Measurements from ENCODE around the gene AHNAK2.
"Not testable (repeated sequence)": the region's sequence is repeated elsewhere in the genome, so short reads cannot be mapped to it uniquely, and the experiment has no call there.

AHNAK2 gene

DNA sequence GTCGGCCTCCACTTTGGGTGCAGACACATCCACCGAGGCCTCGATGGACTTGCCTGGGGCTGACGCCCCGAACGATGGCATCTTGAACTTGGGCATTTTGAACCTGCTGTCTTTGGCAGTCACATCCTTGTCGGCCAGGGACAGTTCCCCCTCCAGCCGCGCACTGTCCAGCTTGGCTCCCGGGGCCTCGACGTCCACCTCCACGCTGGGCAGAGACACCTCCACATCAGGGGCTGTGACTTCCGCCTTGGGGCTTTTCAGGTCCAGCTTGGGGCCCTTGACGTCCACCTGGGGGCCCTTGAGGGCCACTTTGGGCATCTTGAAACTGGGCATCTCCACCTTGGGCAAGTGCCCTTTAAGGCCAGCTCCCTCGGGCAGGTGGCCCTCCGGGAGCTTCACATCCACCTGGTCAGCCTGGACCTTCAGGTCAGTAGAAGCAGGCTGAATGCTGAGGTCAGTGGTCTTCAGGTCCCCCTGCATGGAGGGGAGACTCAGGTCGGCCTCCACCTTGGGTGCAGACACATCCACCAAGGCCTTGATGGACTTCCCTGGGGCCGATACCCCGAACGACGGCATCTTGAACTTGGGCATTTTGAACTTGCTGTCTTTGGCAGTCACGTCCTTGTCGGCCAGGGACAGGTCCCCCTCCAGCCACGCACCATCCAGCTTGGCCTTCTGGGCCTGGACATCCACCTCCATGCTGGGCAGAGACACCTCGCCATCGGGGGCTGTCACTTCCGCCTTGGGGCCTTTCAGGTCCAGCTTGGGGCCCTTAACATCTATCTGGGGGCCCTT lies 26.1 kb downstream of the AHNAK2 start:
- not testable (repeated sequence) for H2AK5ac ChIP-seq (ENCODE audit: low read depth, low read length); H3K14ac ChIP-seq (ENCODE audit: low read length); H4K8ac ChIP-seq (ENCODE audit: low read depth, low read length); H2BK5ac ChIP-seq (ENCODE audit: low read length); H3K9ac ChIP-seq (ENCODE audit: low read depth, low read length, poor library complexity); H3K23ac ChIP-seq (ENCODE audit: low read depth, low read length, poor library complexity); H3K4me1 ChIP-seq (ENCODE audit: control insufficient read depth in 2 of 2, insufficient read depth in 1 of 2, low read depth in 1 of 2, low read length in 2 of 2); H3K4me2 ChIP-seq (ENCODE audit: insufficient read depth, low read length, poor library complexity, severe bottlenecking); H2AFZ ChIP-seq (ENCODE audit: low read length); H2BK15ac ChIP-seq (ENCODE audit: low read length); H4K91ac ChIP-seq (ENCODE audit: low read depth, low read length, poor library complexity); H3K79me1 ChIP-seq (ENCODE audit: low read depth, low read length); H3K18ac ChIP-seq (ENCODE audit: low read length); H2BK120ac ChIP-seq (ENCODE audit: low read depth, low read length); H3K4ac ChIP-seq (ENCODE audit: low read length); H2BK12ac ChIP-seq (ENCODE audit: low read length); H3K9me3 ChIP-seq (replicated peaks in 1 of 2; ENCODE audit: control insufficient read depth in 2 of 2, insufficient read depth in 1 of 2, low read depth in 1 of 2, low read length in 2 of 2); DNase-seq (ENCODE audit: low spot score); H3K36me3 ChIP-seq (replicated peaks in 1 of 2; ENCODE audit: control insufficient read depth in 2 of 2, insufficient read depth in 2 of 2, low read length in 2 of 2); H3K27ac ChIP-seq (replicated peaks; ENCODE audit: low read length); H3K4me3 ChIP-seq (ENCODE audit: low read length in 2 of 2)
- H3K27me3 ChIP-seq (ENCODE audit: control insufficient read depth in 3 of 3, insufficient read depth in 3 of 3, low read depth in 1 of 3, low read length in 3 of 3): peaks cover 0 to 36% (median 1%) of the 10 kb centered on the region in 3 experiments
- no CpG with 5 or more reads among the region's 28 CpGs for WGBS, 2 donors (ENCODE audit: extremely low coverage in 2 of 2, insufficient read length in 2 of 2, insufficient replicate concordance in 1 of 2)

DNA sequence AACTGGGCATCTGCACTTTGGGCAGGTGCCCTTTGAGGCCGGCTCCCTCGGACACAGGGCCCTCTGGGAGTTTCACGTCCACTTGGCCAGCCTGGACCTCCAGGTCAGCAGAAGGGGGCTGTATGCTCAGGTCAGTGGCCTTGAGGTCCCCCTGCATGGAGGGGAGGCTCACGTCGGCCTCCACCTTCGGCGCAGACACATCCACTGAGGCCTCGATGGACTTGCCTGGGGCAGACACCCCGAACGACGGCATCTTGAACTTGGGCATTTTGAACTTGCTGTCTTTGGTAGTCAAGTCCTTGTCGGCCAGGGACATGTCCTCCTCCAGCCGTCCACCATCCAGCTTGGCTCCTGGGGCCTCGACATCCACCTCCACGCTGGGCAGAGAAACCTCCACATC lies 27.5 kb downstream of the AHNAK2 start:
- not testable (repeated sequence) for DNase-seq (ENCODE audit: low spot score); H3K14ac ChIP-seq (ENCODE audit: low read length); H2BK5ac ChIP-seq (ENCODE audit: low read length); H3K9ac ChIP-seq (ENCODE audit: low read depth, low read length, poor library complexity); H2BK12ac ChIP-seq (ENCODE audit: low read length); H3K4ac ChIP-seq (ENCODE audit: low read length); H3K18ac ChIP-seq (ENCODE audit: low read length); H4K91ac ChIP-seq (ENCODE audit: low read depth, low read length, poor library complexity); H3K23ac ChIP-seq (ENCODE audit: low read depth, low read length, poor library complexity); H3K4me2 ChIP-seq (ENCODE audit: insufficient read depth, low read length, poor library complexity, severe bottlenecking); H3K79me1 ChIP-seq (ENCODE audit: low read depth, low read length); H2BK15ac ChIP-seq (ENCODE audit: low read length); H3K9me3 ChIP-seq (replicated peaks in 1 of 2; ENCODE audit: control insufficient read depth in 2 of 2, insufficient read depth in 1 of 2, low read depth in 1 of 2, low read length in 2 of 2); H4K8ac ChIP-seq (ENCODE audit: low read depth, low read length); H2AFZ ChIP-seq (ENCODE audit: low read length); H3K4me1 ChIP-seq (ENCODE audit: control insufficient read depth in 2 of 2, insufficient read depth in 1 of 2, low read depth in 1 of 2, low read length in 2 of 2); H3K4me3 ChIP-seq (ENCODE audit: low read length in 2 of 2); H2AK5ac ChIP-seq (ENCODE audit: low read depth, low read length); H2BK120ac ChIP-seq (ENCODE audit: low read depth, low read length); H3K36me3 ChIP-seq (replicated peaks in 1 of 2; ENCODE audit: control insufficient read depth in 2 of 2, insufficient read depth in 2 of 2, low read length in 2 of 2); H3K27ac ChIP-seq (replicated peaks; ENCODE audit: low read length)
- WGBS, 2 donors (ENCODE audit: extremely low coverage in 2 of 2, insufficient read length in 2 of 2, insufficient replicate concordance in 1 of 2): no CpG with 5 or more reads among the region's 15 CpGs
- H3K27me3 ChIP-seq (ENCODE audit: control insufficient read depth in 3 of 3, insufficient read depth in 3 of 3, low read depth in 1 of 3, low read length in 3 of 3): peaks cover 0 to 22% (median 0%) of the 10 kb centered on the region in 3 experiments

DNA sequence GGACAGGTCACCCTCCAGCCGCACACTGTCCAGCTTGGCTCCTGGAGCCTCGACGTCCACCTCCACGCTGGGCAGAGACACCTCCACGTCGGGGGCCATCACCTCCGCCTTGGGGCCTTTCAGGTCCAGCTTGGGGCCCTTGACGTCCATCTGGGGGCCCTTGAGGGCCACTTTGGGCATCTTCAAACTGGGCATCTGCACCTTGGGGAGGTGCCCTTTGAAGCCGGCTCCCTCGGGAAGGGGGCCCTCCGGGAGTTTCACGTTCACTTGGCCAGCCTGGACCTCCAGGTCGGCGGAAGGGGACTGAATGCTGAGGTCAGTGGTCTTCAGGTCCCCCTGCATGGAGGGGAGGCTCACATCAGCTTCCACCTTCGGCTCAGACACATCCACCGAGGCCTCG lies 28.2 kb downstream of the AHNAK2 start:
- H3K27ac ChIP-seq (replicated peaks; ENCODE audit: low read length): no peak overlapping the region
- no peaks in the 10 kb centered on the region for H3K36me3 ChIP-seq (replicated peaks in 1 of 2; ENCODE audit: control insufficient read depth in 2 of 2, insufficient read depth in 2 of 2, low read length in 2 of 2)
- H4K91ac ChIP-seq (ENCODE audit: low read depth, low read length, poor library complexity): no peak overlapping the region
- H3K27me3 ChIP-seq (ENCODE audit: control insufficient read depth in 3 of 3, insufficient read depth in 3 of 3, low read depth in 1 of 3, low read length in 3 of 3): peaks cover 0 to 16% (median 0%) of the 10 kb centered on the region in 3 experiments
- H3K4me2 ChIP-seq (ENCODE audit: insufficient read depth, low read length, poor library complexity, severe bottlenecking): no peak overlapping the region
- no peak overlapping the region for H3K23ac ChIP-seq (ENCODE audit: low read depth, low read length, poor library complexity)
- H3K18ac ChIP-seq (ENCODE audit: low read length): no peak overlapping the region
- no peak overlapping the region for H3K4me3 ChIP-seq (ENCODE audit: low read length in 2 of 2)
- no peak overlapping the region for H2BK12ac ChIP-seq (ENCODE audit: low read length)
- H2BK120ac ChIP-seq (ENCODE audit: low read depth, low read length): no peak overlapping the region
- H3K79me1 ChIP-seq (ENCODE audit: low read depth, low read length): no peaks in the 10 kb centered on the region
- H3K14ac ChIP-seq (ENCODE audit: low read length): peak overlapping the region; percentile 17
- H3K4ac ChIP-seq (ENCODE audit: low read length): no peak overlapping the region
- no peak overlapping the region for H4K8ac ChIP-seq (ENCODE audit: low read depth, low read length)
- no peaks in the 10 kb centered on the region for H3K4me1 ChIP-seq (ENCODE audit: control insufficient read depth in 2 of 2, insufficient read depth in 1 of 2, low read depth in 1 of 2, low read length in 2 of 2)
- no peak overlapping the region for H2AK5ac ChIP-seq (ENCODE audit: low read depth, low read length)
- no peak overlapping the region for H2BK15ac ChIP-seq (ENCODE audit: low read length)
- DNase-seq (ENCODE audit: low spot score): no peak
- H2BK5ac ChIP-seq (ENCODE audit: low read length): no peak overlapping the region
- no peaks in the 10 kb centered on the region for H3K9me3 ChIP-seq (replicated peaks in 1 of 2; ENCODE audit: control insufficient read depth in 2 of 2, insufficient read depth in 1 of 2, low read depth in 1 of 2, low read length in 2 of 2)
- H2AFZ ChIP-seq (ENCODE audit: low read length): no peak overlapping the region
- no peak overlapping the region for H3K9ac ChIP-seq (ENCODE audit: low read depth, low read length, poor library complexity)
- no CpG with 5 or more reads among the region's 17 CpGs for WGBS, 2 donors (ENCODE audit: extremely low coverage in 2 of 2, insufficient read length in 2 of 2, insufficient replicate concordance in 1 of 2)

DNA sequence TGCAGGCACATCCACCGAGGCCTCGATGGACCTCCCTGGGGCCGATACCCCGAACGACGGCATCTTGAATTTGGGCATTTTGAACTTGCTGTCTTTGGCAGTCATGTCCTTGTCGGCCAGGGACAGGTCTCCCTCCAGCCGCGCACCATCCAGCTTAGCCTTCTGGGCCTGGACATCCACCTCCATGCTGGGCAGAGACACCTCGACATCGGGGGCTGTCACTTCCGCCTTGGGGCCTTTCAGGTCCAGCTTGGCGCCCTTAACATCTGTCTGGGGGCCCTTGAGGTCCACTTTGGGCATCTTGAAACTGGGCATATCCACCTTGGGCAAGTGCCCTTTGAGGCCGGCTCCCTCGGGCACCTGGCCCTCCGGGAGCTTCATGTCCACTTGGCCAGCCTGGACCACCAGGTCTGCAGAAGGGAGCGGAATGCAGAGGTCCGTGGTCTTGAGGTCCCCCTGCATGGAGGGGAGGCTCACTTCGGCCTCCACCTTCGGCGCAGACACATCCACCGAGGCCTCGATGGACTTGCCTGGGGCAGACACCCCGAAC lies 28.7 kb downstream of the AHNAK2 start:
- H2BK15ac ChIP-seq (ENCODE audit: low read length); H3K36me3 ChIP-seq (replicated peaks in 1 of 2; ENCODE audit: control insufficient read depth in 2 of 2, insufficient read depth in 2 of 2, low read length in 2 of 2); H4K8ac ChIP-seq (ENCODE audit: low read depth, low read length); H3K4ac ChIP-seq (ENCODE audit: low read length); H3K23ac ChIP-seq (ENCODE audit: low read depth, low read length, poor library complexity); H3K4me1 ChIP-seq (ENCODE audit: control insufficient read depth in 2 of 2, insufficient read depth in 1 of 2, low read depth in 1 of 2, low read length in 2 of 2); DNase-seq (ENCODE audit: low spot score); H3K79me1 ChIP-seq (ENCODE audit: low read depth, low read length); H3K4me3 ChIP-seq (ENCODE audit: low read length in 2 of 2); H2BK120ac ChIP-seq (ENCODE audit: low read depth, low read length); H2AK5ac ChIP-seq (ENCODE audit: low read depth, low read length); H2AFZ ChIP-seq (ENCODE audit: low read length); H2BK5ac ChIP-seq (ENCODE audit: low read length); H3K18ac ChIP-seq (ENCODE audit: low read length); H2BK12ac ChIP-seq (ENCODE audit: low read length); H3K9me3 ChIP-seq (replicated peaks in 1 of 2; ENCODE audit: control insufficient read depth in 2 of 2, insufficient read depth in 1 of 2, low read depth in 1 of 2, low read length in 2 of 2); H3K14ac ChIP-seq (ENCODE audit: low read length); H3K4me2 ChIP-seq (ENCODE audit: insufficient read depth, low read length, poor library complexity, severe bottlenecking); H4K91ac ChIP-seq (ENCODE audit: low read depth, low read length, poor library complexity); H3K9ac ChIP-seq (ENCODE audit: low read depth, low read length, poor library complexity); H3K27ac ChIP-seq (replicated peaks; ENCODE audit: low read length): not testable (repeated sequence)
- peaks cover 0 to 14% (median 0%) of the 10 kb centered on the region in 3 experiments for H3K27me3 ChIP-seq (ENCODE audit: control insufficient read depth in 3 of 3, insufficient read depth in 3 of 3, low read depth in 1 of 3, low read length in 3 of 3)
- WGBS, 2 donors (ENCODE audit: extremely low coverage in 2 of 2, insufficient read length in 2 of 2, insufficient replicate concordance in 1 of 2): no CpG with 5 or more reads among the region's 24 CpGs

Measured in neuronal stem cell (in vitro differentiated cells).